ENCODE measurements around the gene UTP14C. TPM values are rescaled to one million over a fixed set of nuclear protein-coding genes. Genes with fewer than 3 reads are reported as not detected.
A peak's percentile ranks its signal among the peaks of the same experiment; 100 is the strongest.

Gene UTP14C
- total RNA-seq, 2 experiments from 2014 or later: 6.2 to 6.6 TPM

DNA sequence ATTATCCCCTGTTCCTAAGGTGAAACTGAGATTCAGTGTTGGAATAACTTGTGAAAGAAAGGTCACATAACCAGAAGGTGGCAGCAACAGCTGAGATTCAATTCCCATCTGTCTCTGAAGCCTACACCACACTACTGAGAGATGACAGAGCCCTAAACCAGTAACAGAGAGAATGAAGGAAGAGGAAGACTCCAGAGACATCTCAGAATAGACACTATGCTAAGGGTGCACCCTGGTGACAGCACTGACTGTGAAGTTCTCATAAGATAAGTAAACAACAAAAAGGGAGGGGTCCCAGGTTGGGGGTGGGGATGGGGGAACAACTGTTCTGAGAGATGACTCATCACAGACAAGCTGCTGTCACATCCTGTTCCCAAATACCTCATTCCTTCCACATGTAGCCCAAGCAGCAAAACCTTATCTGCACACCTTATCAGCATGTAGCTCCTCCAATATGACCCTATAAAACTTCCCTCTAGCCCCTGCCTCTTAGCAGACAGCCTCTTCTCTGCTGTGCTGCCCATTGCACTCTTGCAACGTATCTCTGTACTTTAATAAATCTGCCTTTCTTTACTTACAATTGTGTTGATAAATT, 46.5 kb downstream of the UTP14C start:
- ChIA-PET CTCF (no interaction called here), POLR2A (interaction anchor here (0.5 kb wide), 1 partner anchor 84 kb away, joined by 3 read pairs; no protein-coding TSS in a partner anchor)
- Mint-ChIP-seq H3K27me3 (peaks cover 19% of the 10 kb centered on the region), H3K36me3 (peaks cover 8% of the 10 kb centered on the region), H3K4me3 (no peak overlapping the region), H3K27ac (no peak overlapping the region), H3K9me3 (peaks cover 26% of the 10 kb centered on the region), H3K4me1 (ENCODE audit: low read depth) (peaks cover 8% of the 10 kb centered on the region)
- DNase-seq: peak; percentile 53
- intact Hi-C loops (cut with micrococcal nuclease): loop anchor here (1.0 kb wide), 1 partner anchor 56 kb away; no protein-coding TSS in a partner anchor

Other genes with a start within 250 kb of the UTP14C start
- 1 to 10 TPM; 6.7 to 7.0 TPM for gene DHRS12, start 220.5 kb upstream of the UTP14C start, total RNA-seq
- under 1 TPM; 0.10 to 0.31 TPM for gene TMEM272, start 179.5 kb upstream of the UTP14C start, total RNA-seq
- gene CCDC70, start 162.7 kb upstream of the UTP14C start, total RNA-seq: not detected
- gene ATP7B, start 13.2 kb upstream of the UTP14C start, total RNA-seq: 1 to 10 TPM in 1 of 2 experiments, under 1 TPM in 1; 0.86 to 1.5 TPM
- gene ALG11, start 12.3 kb upstream of the UTP14C start, total RNA-seq: 10 to 100 TPM; 19.0 to 19.5 TPM
- under 1 TPM in 1 of 2 experiments, not detected in 1; 0.05 TPM for gene NEK5, start 104.4 kb downstream of the UTP14C start, total RNA-seq
- gene NEK3, start 134.9 kb downstream of the UTP14C start, total RNA-seq: 10 to 100 TPM; 11.0 to 12.9 TPM